K562 (cell line): ENCODE measurements around the gene ZFPM1. TPM values are rescaled to one million over a fixed set of nuclear protein-coding genes. Genes with fewer than 3 reads are reported as not detected.

Source experiments
- C11orf30 ChIP-seq: fragments of 450-650 bp; IDR thresholded peaks from 2 replicates; pipeline ENCODE4 v1.6.1; 2016; ENCODE audit warnings: low read depth, mild to moderate bottlenecking
- CEBPZ ChIP-seq: fragments of 150-350 bp; IDR thresholded peaks from 2 replicates; pipeline ENCODE4 v1.6.1; 2014; ENCODE audit warnings: low read depth, mild to moderate bottlenecking, low read length, borderline replicate concordance
- GABPA ChIP-seq: fragments of 200-800 bp; sonication (Bioruptor generic); conservative IDR thresholded peaks from 2 replicates; pipeline ENCODE4 v1.6.1; 2016; ENCODE audit warnings: low read depth, missing genetic modification characterization, missing compliant biosample characterization
- GTF2B ChIP-seq: IDR thresholded peaks from 2 replicates; pipeline ENCODE4 v1.6.1; 2011; ENCODE audit not compliant: insufficient read length; ENCODE audit errors: extremely low read depth
- KDM2B ChIP-seq: fragments of 250-450 bp; sonication (Bioruptor Pico); IDR thresholded peaks from 2 replicates; pipeline ENCODE4 v1.8.0; 2021; ENCODE audit warnings: mild to moderate bottlenecking, moderate library complexity
- L3MBTL2 ChIP-seq: fragments of 450-650 bp; IDR thresholded peaks from 2 replicates; pipeline ENCODE4 v1.6.1; 2016; ENCODE audit warnings: mild to moderate bottlenecking, moderate library complexity
- MGA ChIP-seq: fragments of 450-650 bp; IDR thresholded peaks from 2 replicates; pipeline ENCODE4 v1.6.1; 2016; ENCODE audit warnings: mild to moderate bottlenecking, moderate library complexity
- SMAD3 ChIP-seq: fragments of 450-650 bp; formaldehyde crosslinking; conservative IDR thresholded peaks from 2 replicates; pipeline ENCODE4 v1.4.0; 2020; ENCODE audit warnings: mild to moderate bottlenecking
- ZFP91 ChIP-seq: sonication (generic); formaldehyde crosslinking; IDR thresholded peaks from 2 replicates; pipeline ENCODE4 v1.8.0; 2022; ENCODE audit warnings: mild to moderate bottlenecking, missing genetic modification reagents
- polyA plus RNA-seq, 8 experiments: library from polyadenylated mRNA; depleted of rRNA in 4 of 8; stranded (reverse) in 5 of 8; unstranded in 3 of 8; fragments of >200 nt; fragmentation: Nextera tagmentation in 2 of 8; fragmentation: Illumina TruSeq in 1 of 8; extraction: Ambion mirVana in 2 of 8; extraction: Trizol in 1 of 8; gene quantifications; 2 replicates each; pipeline versions ENCODE4 v1.2.1 to v1.2.3, GENCODE V29; 2011 to 2014; ENCODE audit warnings: inconsistent platforms in 1 of 8, missing spikeins in 1 of 8
- total RNA-seq, 7 experiments: library from RNA; depleted of rRNA in 6 of 7; stranded (reverse); fragments of >200 nt in 6 of 7; fragmentation: Illumina TruSeq in 2 of 7; extraction: Trizol in 2 of 7; gene quantifications; 2 replicates each; pipeline versions ENCODE4 v1.2.1 to v1.2.3, GENCODE V29; 2011 to 2021; ENCODE audit warnings: low replicate concordance in 1 of 7

ZFPM1 gene
- total and polyA plus RNA-seq, 9 of the 15 experiments (the other 6 are each of a cell fraction or from before 2014, with no cell fraction given) = 0.03 to 35.9 (median 1.4) TPM

GRCh38 chr16:88452482-88453216 is 431 bp upstream of the ZFPM1 start (continued):
- TF ChIP-seq CEBPZ = no peak
- TF ChIP-seq GTF2B = no peak
- no peak for TF ChIP-seq ZFP91 (CRISPR knock-in tag)
- TF ChIP-seq KDM2B (CRISPR knock-in tag) = no peak
- TF ChIP-seq MGA = peak; percentile 98
- no peak for TF ChIP-seq GABPA
- no peak for TF ChIP-seq SMAD3 (CRISPR knock-in tag)
- TF ChIP-seq L3MBTL2 = peak; percentile 98
- TF ChIP-seq C11orf30 = no peak
